Fibroblast of lung (primary cell): ENCODE measurements around the gene TBC1D5. TPM values are rescaled to one million over a fixed set of nuclear protein-coding genes. Genes with fewer than 3 reads are reported as not detected.

ENCODE experiments used
- DNase-seq, 2 donors: peaks; one replicate each; pipeline versions ENCODE4 v3.0.0 to v3.0.0-alpha.2; 2010; ENCODE audit warnings: low read depth in 2 of 2
- H2AFZ ChIP-seq: 2 replicates; pipeline ENCODE4 v1.5.1; 2012; ENCODE audit warnings: low read length, control low read depth, inconsistent platforms
- H3K27ac ChIP-seq: 2 replicates; pipeline ENCODE4 v1.5.1; 2011; ENCODE audit warnings: low read length, control low read depth; ENCODE audit not compliant: insufficient read depth
- H3K27me3 ChIP-seq: 2 replicates; pipeline ENCODE4 v1.5.1; 2011; ENCODE audit warnings: mild to moderate bottlenecking, low read length; ENCODE audit not compliant: control insufficient read depth, insufficient read depth
- H3K36me3 ChIP-seq: 2 replicates; pipeline ENCODE4 v1.5.1; 2011; ENCODE audit warnings: low read length; ENCODE audit not compliant: control insufficient read depth, insufficient read depth
- H3K4me1 ChIP-seq: 2 replicates; pipeline ENCODE4 v1.5.1; 2011; ENCODE audit warnings: low read length; ENCODE audit not compliant: control insufficient read depth, insufficient read depth; ENCODE audit errors: extremely low read depth
- H3K4me2 ChIP-seq: 2 replicates; pipeline ENCODE4 v1.5.1; 2011; ENCODE audit warnings: low read length, control low read depth; ENCODE audit not compliant: insufficient read depth; ENCODE audit errors: extremely low read depth
- H3K4me3 ChIP-seq, 4 experiments: fragments of 200-600 bp in 1 of 4; sonication (generic) in 1 of 4; replicated peaks in 1 of 4; 2 replicates each; pipeline ENCODE4 v1.5.1; 2011 to 2016; ENCODE audit warnings: low read length in 4 of 4, low read depth in 3 of 4, mild to moderate bottlenecking in 3 of 4, control low read depth in 2 of 4, inconsistent platforms in 1 of 4, mixed read lengths in 1 of 4; ENCODE audit not compliant: insufficient read depth in 1 of 4; ENCODE audit errors: control extremely low read depth in 1 of 4
- H3K79me2 ChIP-seq: 2 replicates; pipeline ENCODE4 v1.5.1; 2012; ENCODE audit warnings: mild to moderate bottlenecking, low read length, inconsistent platforms; ENCODE audit not compliant: control insufficient read depth, insufficient read depth
- H3K9ac ChIP-seq: 2 replicates; pipeline ENCODE4 v1.5.1; 2011; ENCODE audit warnings: mild to moderate bottlenecking, low read length, control low read depth; ENCODE audit not compliant: insufficient read depth
- H3K9me3 ChIP-seq: 2 replicates; pipeline ENCODE4 v1.5.1; 2012; ENCODE audit warnings: low read depth, low read length; ENCODE audit not compliant: control insufficient read depth, insufficient read depth
- H4K20me1 ChIP-seq: 2 replicates; pipeline ENCODE4 v1.5.1; 2011; ENCODE audit warnings: low read length; ENCODE audit not compliant: control insufficient read depth, insufficient read depth; ENCODE audit errors: extremely low read depth
- CTCF ChIP-seq, 2 donors: IDR thresholded peaks in 1 of 2; conservative IDR thresholded peaks in 1 of 2; 1 replicate in 1 of 2; 2 replicates in 1 of 2; pipeline ENCODE4 v1.5.1; 2011 to 2012; ENCODE audit warnings: low read length in 2 of 2, control low read depth in 1 of 2, inconsistent platforms in 1 of 2, low read depth in 1 of 2, mild to moderate bottlenecking in 1 of 2
- EZH2 ChIP-seq: IDR thresholded peaks from 2 replicates; pipeline ENCODE4 v1.5.1; 2012; ENCODE audit warnings: low read length, control low read depth, mild to moderate bottlenecking; ENCODE audit errors: missing control alignments
- polyA plus RNA-seq, 2 donors: library from polyadenylated mRNA; depleted of rRNA in 1 of 2; stranded (reverse) in 1 of 2; unstranded in 1 of 2; fragments of >200 nt; gene quantifications; 2 replicates each; pipeline ENCODE4 v1.2.1, GENCODE V29; 2011 to 2012; ENCODE audit warnings: missing spikeins in 1 of 2
- total RNA-seq: library from RNA; depleted of rRNA; stranded (reverse); fragments of >200 nt; gene quantifications from 2 replicates; pipeline ENCODE4 v1.2.1, GENCODE V29; 2014

Gene TBC1D5
- total and polyA plus RNA-seq, 2 donors (not counting 1 experiment from before 2014, with no cell fraction given), result 43.6 to 129 TPM

- Histone ChIP-seq H3K36me3 (no peaks in the 10 kb centered on the region), H3K79me2 (no peaks in the 10 kb centered on the region), H3K4me1 (no peaks in the 10 kb centered on the region), H3K27me3 (no peaks in the 10 kb centered on the region), H3K4me3 (no peak overlapping the region), H3K9ac (no peak overlapping the region), H4K20me1 (no peaks in the 10 kb centered on the region), H3K4me2 (no peak overlapping the region), H2AFZ (no peak overlapping the region), H3K27ac (no peak overlapping the region), H3K9me3 (no peaks in the 10 kb centered on the region)
- no peak for DNase-seq
- no peak for TF ChIP-seq CTCF (conservative IDR thresholded peaks at IDR 0.05 in 1 of 2, IDR thresholded peaks at IDR 0.05 in 1 of 2; ENCODE audit: low read depth in 1 of 2, low read length in 2 of 2)
- no peak for TF ChIP-seq EZH2
Measured at GRCh38 chr3:17573396-17573795, 169.0 kb downstream of the TBC1D5 start.

GRCh38 chr3:17571686-17572085, 170.7 kb downstream of the TBC1D5 start:
- H3K9ac ChIP-seq, result no peak overlapping the region
- H3K27ac ChIP-seq, result no peak overlapping the region
- no peaks in the 10 kb centered on the region for H3K36me3 ChIP-seq
- H3K4me2 ChIP-seq, result no peak overlapping the region
- no peaks in the 10 kb centered on the region for H3K9me3 ChIP-seq
- no peak overlapping the region for H3K4me3 ChIP-seq
- H3K27me3 ChIP-seq, result no peaks in the 10 kb centered on the region
- no peak overlapping the region for H2AFZ ChIP-seq
- no peaks in the 10 kb centered on the region for H4K20me1 ChIP-seq
- no peaks in the 10 kb centered on the region for H3K79me2 ChIP-seq
- no peaks in the 10 kb centered on the region for H3K4me1 ChIP-seq
- no peak for DNase-seq
- TF ChIP-seq CTCF (conservative IDR thresholded peaks at IDR 0.05 in 1 of 2, IDR thresholded peaks at IDR 0.05 in 1 of 2; ENCODE audit: low read depth in 1 of 2, low read length in 2 of 2) (no peak), EZH2 (no peak)

GRCh38 chr3:17562845-17563244, 179.6 kb downstream of the TBC1D5 start:
- DNase-seq, result no peak
- H3K36me3 ChIP-seq, result no peaks in the 10 kb centered on the region
- H3K79me2 ChIP-seq, result no peaks in the 10 kb centered on the region
- H3K9me3 ChIP-seq, result no peaks in the 10 kb centered on the region
- H3K27ac ChIP-seq, result no peak overlapping the region
- TF ChIP-seq EZH2, result no peak
- TF ChIP-seq CTCF (conservative IDR thresholded peaks at IDR 0.05 in 1 of 2, IDR thresholded peaks at IDR 0.05 in 1 of 2; ENCODE audit: low read depth in 1 of 2, low read length in 2 of 2), result no peak
- H3K4me3 ChIP-seq, result no peak overlapping the region
- H3K4me1 ChIP-seq, result no peaks in the 10 kb centered on the region
- H2AFZ ChIP-seq, result no peak overlapping the region
- no peak overlapping the region for H3K4me2 ChIP-seq
- H3K27me3 ChIP-seq, result no peaks in the 10 kb centered on the region
- no peak overlapping the region for H3K9ac ChIP-seq
- H4K20me1 ChIP-seq, result no peaks in the 10 kb centered on the region
